NB4 (cell line): ENCODE results near the gene CUEDC1.

Experiments used
- CTCF ChIP-seq: IDR thresholded peaks from one replicate; pipeline ENCODE4 v1.5.1; 2012; ENCODE audit warnings: low read depth, low read length
- MYC ChIP-seq: IDR thresholded peaks from 2 replicates; pipeline ENCODE4 v1.6.1; 2011; ENCODE audit warnings: low read depth, low read length
- POLR2A ChIP-seq: IDR thresholded peaks from 2 replicates; pipeline ENCODE4 v1.6.1; 2011; ENCODE audit warnings: mild to moderate bottlenecking; ENCODE audit not compliant: insufficient read length; ENCODE audit errors: extremely low read depth

- TF ChIP-seq CTCF (no peak), POLR2A (no peak), MYC (no peak)
These were observed 23.9 kb upstream of the CUEDC1 start for GRCh38 chr17:57979076-57979475.
